B cell (primary cell): Measurements from ENCODE around the gene CRIM1.

Source experiments
- EZH2 ChIP-seq: IDR thresholded peaks from 2 replicates; pipeline ENCODE4 v1.6.1; 2012; ENCODE audit warnings: borderline replicate concordance, low read depth, mild to moderate bottlenecking, moderate library complexity, low read length; ENCODE audit not compliant: insufficient read depth, poor library complexity, severe bottlenecking
- TF ChIP-seq, protein P1 (sequence below): fragments of 200-600 bp; IDR thresholded peaks from one replicate; pipeline ENCODE4 v1.8.0; 2022; ENCODE audit warnings: antibody characterized with exemption, mild to moderate bottlenecking

DNA sequence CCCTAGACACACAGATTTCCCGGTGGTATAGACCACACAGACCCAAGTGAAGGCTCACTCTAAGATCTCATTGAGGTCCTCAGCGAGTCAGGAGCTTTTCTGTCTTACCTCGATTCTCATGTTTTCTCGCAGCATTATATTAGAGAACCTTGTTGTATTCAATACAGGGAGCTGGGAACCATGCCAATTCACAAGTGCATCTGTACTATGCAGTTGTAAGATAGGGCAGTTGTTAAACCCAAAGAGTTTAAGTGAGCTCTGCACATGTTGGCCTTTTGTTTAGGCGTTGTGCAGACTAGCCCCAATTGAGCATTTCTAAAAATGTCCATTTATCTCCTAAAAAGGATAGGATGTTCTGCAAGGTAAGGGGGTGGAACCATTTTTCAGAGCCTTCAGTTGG, 182.8 kb downstream of the CRIM1 start:
- TF ChIP-seq, protein P1, sequence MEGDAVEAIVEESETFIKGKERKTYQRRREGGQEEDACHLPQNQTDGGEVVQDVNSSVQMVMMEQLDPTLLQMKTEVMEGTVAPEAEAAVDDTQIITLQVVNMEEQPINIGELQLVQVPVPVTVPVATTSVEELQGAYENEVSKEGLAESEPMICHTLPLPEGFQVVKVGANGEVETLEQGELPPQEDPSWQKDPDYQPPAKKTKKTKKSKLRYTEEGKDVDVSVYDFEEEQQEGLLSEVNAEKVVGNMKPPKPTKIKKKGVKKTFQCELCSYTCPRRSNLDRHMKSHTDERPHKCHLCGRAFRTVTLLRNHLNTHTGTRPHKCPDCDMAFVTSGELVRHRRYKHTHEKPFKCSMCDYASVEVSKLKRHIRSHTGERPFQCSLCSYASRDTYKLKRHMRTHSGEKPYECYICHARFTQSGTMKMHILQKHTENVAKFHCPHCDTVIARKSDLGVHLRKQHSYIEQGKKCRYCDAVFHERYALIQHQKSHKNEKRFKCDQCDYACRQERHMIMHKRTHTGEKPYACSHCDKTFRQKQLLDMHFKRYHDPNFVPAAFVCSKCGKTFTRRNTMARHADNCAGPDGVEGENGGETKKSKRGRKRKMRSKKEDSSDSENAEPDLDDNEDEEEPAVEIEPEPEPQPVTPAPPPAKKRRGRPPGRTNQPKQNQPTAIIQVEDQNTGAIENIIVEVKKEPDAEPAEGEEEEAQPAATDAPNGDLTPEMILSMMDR, result no peak
- no peak for TF ChIP-seq EZH2
